ENCODE measurements around the gene LCE1A. TPM values are rescaled to one million over a fixed set of nuclear protein-coding genes. Genes with fewer than 3 reads are reported as not detected.
A peak's percentile ranks its signal among the peaks of the same experiment; 100 is the strongest.

Gene LCE1A
- total RNA-seq, 4 donors from 2014 or later, result not detected

DNA sequence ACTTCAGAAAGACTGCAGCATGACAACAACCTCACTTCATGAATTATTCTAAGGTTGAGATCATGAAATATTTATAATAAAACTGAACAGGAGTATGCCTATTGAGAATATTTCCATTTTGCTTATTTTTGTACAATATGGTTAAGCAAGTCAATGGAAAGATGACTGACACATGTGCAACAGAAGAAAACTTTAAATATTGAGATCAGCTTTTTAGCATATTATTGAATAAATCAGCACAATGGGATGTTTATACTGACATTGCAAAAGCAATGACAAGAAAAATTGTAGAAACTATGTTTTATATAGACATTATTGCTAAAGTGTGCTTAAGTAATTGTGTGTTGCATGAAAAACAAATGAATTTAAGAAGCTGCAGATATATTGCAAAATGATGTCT, 37.2 kb downstream of the LCE1A start:
- intact Hi-C loops (cut with DNase I; ENCODE audit: low total_unique reads) (no loop called here), in situ Hi-C loops (cut with MboI; ENCODE audit: low pct_ligation_motif_present in 1 of 4, low pct_unique_long_range_greater_than_20kb in 1 of 4, low sequenced_read_pairs in 3 of 4) (loop anchor here in 1 of 4 donors (25.0 kb wide), 1 partner anchor 348 kb away; the partner anchor contains the start of genes LELP1 and PRR9)
- TF ChIP-seq POLR2AphosphoS5 (IDR thresholded peaks at IDR 0.05) (no peak), CTCF (IDR thresholded peaks at IDR 0.05) (no peak), EP300 (IDR thresholded peaks at IDR 0.05; ENCODE audit: low read depth) (no peak), POLR2A (IDR thresholded peaks at IDR 0.05) (no peak)

GRCh38 chr1:152866321-152866720, 39.0 kb downstream of the LCE1A start:
- 71 to 74% methylated on average over 1 to 2 of the region's 2 CpGs for WGBS, 2 donors (ENCODE audit: low coverage in 1 of 2)
- no peak for DNase-seq
- intact Hi-C loops (cut with DNase I; ENCODE audit: low total_unique reads) (no loop called here), in situ Hi-C loops (cut with MboI; ENCODE audit: low pct_ligation_motif_present in 1 of 4, low pct_unique_long_range_greater_than_20kb in 1 of 4, low sequenced_read_pairs in 3 of 4) (loop anchor here in 1 of 4 donors (25.0 kb wide), 1 partner anchor 346 kb away; the partner anchor contains the start of genes LELP1 and PRR9)
- TF ChIP-seq POLR2A (IDR thresholded peaks at IDR 0.05) (no peak), EP300 (IDR thresholded peaks at IDR 0.05; ENCODE audit: low read depth) (no peak), POLR2AphosphoS5 (IDR thresholded peaks at IDR 0.05) (no peak), CTCF (IDR thresholded peaks at IDR 0.05) (no peak)
- Histone ChIP-seq H3K9me3 (no peaks in the 10 kb centered on the region), H3K36me3 (no peaks in the 10 kb centered on the region), H3K4me3 (no peak overlapping the region), H3K27me3 (no peaks in the 10 kb centered on the region), H3K4me1 (no peaks in the 10 kb centered on the region), H3K27ac (no peak overlapping the region)

More for the DNA sequence above, 37.2 kb downstream of the LCE1A start:
- H3K4me3 ChIP-seq, result no peak overlapping the region
- H3K36me3 ChIP-seq, result no peaks in the 10 kb centered on the region
- H3K4me1 ChIP-seq, result no peaks in the 10 kb centered on the region
- H3K27ac ChIP-seq, result no peak overlapping the region
- H3K27me3 ChIP-seq, result no peaks in the 10 kb centered on the region
- no peak for DNase-seq
- no peaks in the 10 kb centered on the region for H3K9me3 ChIP-seq

DNA sequence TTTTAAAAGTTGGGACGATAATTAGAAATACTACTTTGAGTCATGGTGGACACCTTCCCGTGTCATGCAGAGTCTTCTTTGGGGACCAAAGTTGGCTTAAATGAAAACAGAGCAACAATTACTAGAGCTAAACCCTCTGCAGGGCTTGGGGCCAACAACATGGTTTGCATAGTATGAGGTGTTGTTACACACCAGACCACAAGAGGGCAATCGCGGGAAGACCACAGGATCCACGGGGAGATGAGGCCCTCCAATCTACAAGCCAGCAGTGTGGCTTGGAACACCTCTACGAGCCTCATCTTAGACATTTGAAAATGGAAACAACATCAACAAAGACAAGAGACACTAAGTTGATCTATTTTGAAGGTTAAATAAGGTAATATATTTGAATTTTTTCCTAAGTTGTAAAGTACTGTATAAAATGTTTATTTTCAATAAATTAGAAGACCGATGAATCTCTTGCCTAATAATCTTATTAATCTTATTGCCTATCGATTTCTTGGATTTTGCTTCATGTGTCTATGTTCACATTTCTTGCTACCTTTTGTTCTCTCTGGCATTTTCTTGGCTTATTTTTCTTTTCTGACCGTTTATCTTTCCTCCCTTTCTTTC, 42.6 kb downstream of the LCE1A start:
- TF ChIP-seq POLR2A (IDR thresholded peaks at IDR 0.05) (no peak), CTCF (IDR thresholded peaks at IDR 0.05) (peak; percentile 58 to 78 (median 73)), EP300 (IDR thresholded peaks at IDR 0.05; ENCODE audit: low read depth) (no peak), POLR2AphosphoS5 (IDR thresholded peaks at IDR 0.05) (no peak)
- no peak overlapping the region for H3K4me3 ChIP-seq
- H3K4me1 ChIP-seq, result no peaks in the 10 kb centered on the region
- WGBS, 2 donors (ENCODE audit: low coverage in 1 of 2), result 33 to 36% methylated on average over 9 of the region's 9 CpGs
- DNase-seq, result peak; percentile 60
- in situ Hi-C loops (cut with MboI; ENCODE audit: low pct_ligation_motif_present in 1 of 4, low pct_unique_long_range_greater_than_20kb in 1 of 4, low sequenced_read_pairs in 3 of 4) (loop anchor here in 1 of 4 donors (25.0 kb wide), 1 partner anchor 342 kb away; the partner anchor contains the start of genes LELP1 and PRR9), intact Hi-C loops (cut with DNase I; ENCODE audit: low total_unique reads) (no loop called here)
- H3K9me3 ChIP-seq, result no peaks in the 10 kb centered on the region
- H3K27ac ChIP-seq, result no peak overlapping the region
- no peaks in the 10 kb centered on the region for H3K36me3 ChIP-seq
- H3K27me3 ChIP-seq, result no peaks in the 10 kb centered on the region

DNA sequence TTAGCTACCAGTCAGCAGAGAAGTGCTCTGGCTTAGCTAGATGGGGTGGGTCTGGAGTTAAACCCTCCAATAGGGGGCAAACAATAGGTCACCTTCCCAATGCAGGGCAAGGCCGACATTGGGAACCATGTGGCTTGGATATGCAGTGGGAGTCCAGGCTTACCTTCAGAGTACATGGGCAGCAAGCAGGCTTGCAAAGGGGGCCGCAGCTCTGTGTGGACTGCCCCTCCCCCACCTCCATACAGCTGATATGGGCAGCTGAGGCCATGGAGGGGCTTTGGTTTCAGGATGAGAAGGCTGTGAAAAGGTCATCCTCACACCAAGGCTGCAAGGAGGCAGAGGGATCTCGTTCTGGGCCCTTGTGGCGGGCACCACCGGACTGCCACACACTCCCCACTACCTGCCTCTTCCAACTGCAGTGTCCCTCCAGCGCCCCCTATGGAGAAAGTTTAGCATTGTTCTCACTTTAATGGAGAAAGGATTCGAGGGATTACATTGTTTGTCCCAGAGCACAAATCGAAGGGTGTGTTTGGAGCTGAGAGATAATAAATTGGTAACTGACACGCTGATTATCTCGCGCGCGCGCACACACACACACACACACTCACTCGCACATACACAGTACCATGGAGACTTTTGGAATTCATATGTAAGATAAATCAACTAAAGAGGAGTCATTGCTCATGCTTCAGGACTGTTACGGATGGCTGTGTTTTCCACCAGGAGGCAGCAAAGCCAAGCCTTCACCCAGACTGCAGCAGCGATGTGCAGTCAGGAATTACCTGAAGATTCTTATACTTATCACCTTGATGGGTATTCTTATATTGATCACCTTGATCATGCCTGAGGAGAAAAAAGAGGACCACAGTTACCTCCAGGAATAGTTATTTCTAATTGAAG, 43.8 kb downstream of the LCE1A start:
- no peak for DNase-seq
- no peaks in the 10 kb centered on the region for H3K27me3 ChIP-seq
- no peaks in the 10 kb centered on the region for H3K4me1 ChIP-seq
- H3K9me3 ChIP-seq, result no peaks in the 10 kb centered on the region
- TF ChIP-seq CTCF (IDR thresholded peaks at IDR 0.05) (peak in 2 of 5 experiments; percentile 16 to 17), EP300 (IDR thresholded peaks at IDR 0.05; ENCODE audit: low read depth) (no peak)
- no peaks in the 10 kb centered on the region for H3K36me3 ChIP-seq
- 61 to 65% methylated on average over 8 to 17 of the region's 17 CpGs for WGBS, 2 donors (ENCODE audit: low coverage in 1 of 2)
- intact Hi-C loops (cut with DNase I; ENCODE audit: low total_unique reads) (no loop called here), in situ Hi-C loops (cut with MboI; ENCODE audit: low pct_ligation_motif_present in 1 of 4, low pct_unique_long_range_greater_than_20kb in 1 of 4, low sequenced_read_pairs in 3 of 4) (loop anchor here in 1 of 4 donors (25.0 kb wide), 1 partner anchor 341 kb away; the partner anchor contains the start of genes LELP1 and PRR9)
- no peak overlapping the region for H3K4me3 ChIP-seq
- no peak overlapping the region for H3K27ac ChIP-seq

Measured in transverse colon (tissue), 4 donors.